GM12874 (cell line): ENCODE data around the gene SEC14L5.

Experiments
- CTCF ChIP-seq: IDR thresholded peaks from 2 replicates; pipeline ENCODE4 v1.5.1; 2011; ENCODE audit warnings: low read depth, mild to moderate bottlenecking, control low read depth, low read length, moderate library complexity; ENCODE audit not compliant: insufficient read depth

The SEC14L5 gene

DNA sequence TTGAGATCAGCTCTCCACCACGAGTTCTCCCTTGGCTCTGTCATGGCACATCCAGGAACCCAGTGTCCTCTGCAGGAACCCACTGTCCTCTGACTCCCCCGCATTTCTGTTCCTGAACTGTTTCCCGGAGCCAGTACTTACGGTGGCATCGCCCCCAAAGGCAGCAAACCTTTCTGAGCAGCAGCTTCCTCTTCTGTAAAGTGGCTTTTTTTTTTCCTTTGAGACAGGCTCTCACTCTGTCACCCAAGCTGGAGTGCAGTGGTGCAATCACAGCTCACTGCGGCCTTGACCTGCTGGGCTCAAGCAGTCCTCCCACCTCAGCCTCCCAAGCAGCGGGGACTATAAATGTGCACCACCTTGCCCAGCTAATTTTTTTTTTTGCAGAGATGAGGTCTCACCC lies 43.4 kb downstream of the SEC14L5 start:
- TF ChIP-seq CTCF = no peak

DNA sequence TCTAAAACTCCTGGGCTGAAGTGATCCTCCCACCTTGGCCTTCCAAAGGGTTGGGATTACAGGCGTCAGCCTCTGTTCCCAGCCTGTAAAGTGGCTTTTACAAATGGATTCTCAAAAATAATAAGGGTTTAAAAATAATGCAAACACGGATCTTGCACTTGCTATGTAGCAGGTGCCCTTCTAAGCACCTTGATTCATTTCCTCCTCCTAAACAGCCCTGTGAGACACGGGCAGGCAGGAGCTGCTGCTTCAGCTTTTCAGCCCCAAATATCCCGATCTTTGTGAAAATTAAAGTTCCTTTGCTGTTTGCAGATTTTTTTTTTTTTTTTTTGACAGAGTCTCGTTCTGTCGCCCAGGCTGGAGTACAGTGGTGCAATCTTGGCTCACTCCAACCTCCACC lies 43.9 kb downstream of the SEC14L5 start:
- TF ChIP-seq CTCF = no peak

- TF ChIP-seq CTCF = no peak
Observed at GRCh38 chr16:5002699-5003143, 44.6 kb downstream of the SEC14L5 start.

DNA sequence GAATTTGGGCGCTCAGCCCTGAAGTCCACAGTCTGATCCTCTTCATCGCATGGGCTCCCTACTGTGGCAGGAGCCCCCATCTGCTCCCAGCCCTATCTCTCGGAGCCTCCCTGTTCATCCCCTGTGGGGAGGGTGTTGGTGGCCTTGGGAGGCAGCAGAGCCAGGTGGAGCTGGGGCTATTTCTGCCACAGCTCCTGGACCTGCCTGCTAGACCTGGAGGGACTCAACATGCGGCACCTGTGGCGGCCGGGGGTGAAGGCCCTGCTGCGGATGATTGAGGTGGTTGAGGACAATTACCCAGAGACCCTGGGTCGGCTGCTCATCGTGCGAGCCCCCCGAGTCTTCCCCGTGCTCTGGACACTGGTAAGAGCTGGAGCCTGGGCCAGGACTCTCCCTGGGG lies 45.1 kb downstream of the SEC14L5 start:
- no peak for TF ChIP-seq CTCF

DNA sequence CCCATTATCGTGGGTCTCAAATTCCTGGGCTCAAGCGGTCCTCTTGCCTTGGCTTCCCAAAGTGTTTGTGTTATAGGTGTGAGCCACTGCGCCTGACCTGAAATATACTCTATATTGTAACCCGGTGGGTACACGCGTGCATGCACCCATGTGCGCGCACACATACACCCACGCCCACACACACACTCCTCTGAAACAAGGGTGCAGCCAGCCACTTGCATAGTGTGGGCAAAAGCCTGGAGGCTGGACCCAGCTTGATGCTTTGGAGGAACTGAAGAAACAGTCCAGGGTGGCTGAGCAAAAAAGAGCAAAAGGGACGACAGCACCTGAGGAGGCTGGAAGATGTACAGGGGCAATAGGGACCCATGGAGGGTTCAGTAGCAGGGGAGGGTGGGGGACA lies 45.7 kb downstream of the SEC14L5 start:
- no peak for TF ChIP-seq CTCF

GRCh38 chr16:5004311-5004710 lies 46.2 kb downstream of the SEC14L5 start:
- no peak for TF ChIP-seq CTCF

DNA sequence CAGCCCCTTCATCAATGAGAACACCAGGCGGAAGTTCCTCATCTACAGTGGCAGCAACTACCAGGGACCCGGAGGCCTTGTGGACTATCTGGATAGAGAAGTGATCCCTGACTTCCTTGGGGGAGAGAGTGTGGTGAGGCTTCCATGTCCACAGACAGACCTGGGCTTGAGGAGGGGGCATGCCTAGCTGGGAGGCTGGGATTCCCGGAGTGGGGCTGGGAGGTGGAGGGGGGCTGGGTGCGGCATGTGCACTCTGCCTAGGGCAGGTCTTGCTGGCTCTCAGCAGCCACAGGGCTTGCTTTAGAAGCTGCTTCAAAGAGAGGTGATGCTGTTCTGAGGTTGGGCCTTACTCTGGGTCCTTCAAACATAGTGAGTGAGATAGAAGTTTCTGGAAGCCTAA lies 47.8 kb downstream of the SEC14L5 start:
- no peak for TF ChIP-seq CTCF
